CD4-positive, alpha-beta memory T cell (primary cell): Measurements from ENCODE around the gene ADRA2B. TPM values are rescaled to one million over a fixed set of nuclear protein-coding genes. Genes with fewer than 3 reads are reported as not detected.

Experiments used
- CTCF ChIA-PET: fragments of 350-600 bp; sonication (Branson Sonifier 250); formaldehyde crosslinking; loops from one replicate; lab custom pipeline; 2021; ENCODE audit warnings: inconsistent platforms; ENCODE audit not compliant: partially characterized antibody; lab: Charles Lee
- POLR2A ChIA-PET: fragments of 350-600 bp; sonication (Branson Sonifier 250); formaldehyde crosslinking; loops from one replicate; lab custom pipeline; 2021; ENCODE audit not compliant: partially characterized antibody; lab: Charles Lee
- DNase-seq, 5 donors: peaks; one replicate each; pipeline versions ENCODE4 v3.0.0 to v3.0.0-alpha.2; 2020 to 2022; ENCODE audit warnings: mixed read lengths in 1 of 5
- H3K27ac ChIP-seq: one replicate; pipeline ENCODE4 v1.7.0; 2013; ENCODE audit warnings: low read depth, low read length
- H3K27me3 ChIP-seq: 2 replicates; pipeline ENCODE4 v1.7.0; 2013; ENCODE audit warnings: mild to moderate bottlenecking, low read length, moderate library complexity; ENCODE audit not compliant: insufficient read depth
- H3K36me3 ChIP-seq: 2 replicates; pipeline ENCODE4 v1.7.0; 2013; ENCODE audit warnings: mild to moderate bottlenecking, low read length, moderate library complexity; ENCODE audit not compliant: insufficient read depth
- H3K4me1 ChIP-seq: 2 replicates; pipeline ENCODE4 v1.7.0; 2013; ENCODE audit warnings: mild to moderate bottlenecking, low read length, moderate library complexity; ENCODE audit not compliant: insufficient read depth
- H3K4me3 ChIP-seq, 2 donors: one replicate each; pipeline ENCODE4 v1.7.0; 2013; ENCODE audit warnings: low read length in 2 of 2, mild to moderate bottlenecking in 1 of 2
- H3K9me3 ChIP-seq, 2 donors: one replicate each; pipeline ENCODE4 v1.7.0; 2013; ENCODE audit warnings: low read length in 2 of 2, control low read depth in 1 of 2; ENCODE audit not compliant: control insufficient read depth in 1 of 2
- H3K27ac Mint-ChIP-seq, 7 donors: one replicate each; pipeline ENCODE4 v1.8.0; 2020 to 2021; ENCODE audit warnings: mixed read lengths in 7 of 7, mild to moderate bottlenecking in 6 of 7, inconsistent platforms in 3 of 7, moderate library complexity in 3 of 7
- H3K27me3 Mint-ChIP-seq, 2 donors: one replicate each; pipeline ENCODE4 v1.8.0; 2020 to 2021; ENCODE audit warnings: mixed read lengths in 2 of 2
- H3K36me3 Mint-ChIP-seq, 2 donors: one replicate each; pipeline ENCODE4 v1.8.0; 2020 to 2021; ENCODE audit warnings: mixed read lengths in 2 of 2, inconsistent platforms in 1 of 2, mild to moderate bottlenecking in 1 of 2
- H3K4me1 Mint-ChIP-seq, 4 donors: one replicate each; pipeline ENCODE4 v1.8.0; 2020 to 2021; ENCODE audit warnings: mixed read lengths in 4 of 4, mild to moderate bottlenecking in 1 of 4
- H3K4me3 Mint-ChIP-seq, 8 donors: one replicate each; pipeline ENCODE4 v1.8.0; 2020 to 2021; ENCODE audit warnings: mixed read lengths in 8 of 8, mild to moderate bottlenecking in 7 of 8, moderate library complexity in 6 of 8, inconsistent platforms in 3 of 8
- H3K9me3 Mint-ChIP-seq, 8 donors: one replicate each; pipeline ENCODE4 v1.8.0; 2020 to 2021; ENCODE audit warnings: mixed read lengths in 8 of 8, mild to moderate bottlenecking in 5 of 8, inconsistent platforms in 3 of 8, moderate library complexity in 1 of 8
- intact Hi-C: fragments of 100-400 bp; cut with micrococcal nuclease; formaldehyde crosslinking; loops from one replicate; pipeline ENCODE4 v1.15.1; 2023
- polyA plus RNA-seq, 2 donors: library from polyadenylated mRNA; unstranded; fragments of 300-500 nt; fragmentation: Illumina TruSeq; gene quantifications; one replicate each; pipeline ENCODE4 v1.2.3, GENCODE V29; 2021
- total RNA-seq, 2 experiments: library from RNA; stranded (reverse); gene quantifications; one replicate each; pipeline ENCODE4 v1.2.3, GENCODE V29; 2021

The ADRA2B gene
- total and polyA plus RNA-seq, 4 experiments from 2014 or later, result not detected

- Histone ChIP-seq H3K4me1 (peaks cover 6% of the 10 kb centered on the region), H3K36me3 (no peaks in the 10 kb centered on the region), H3K4me3 (no peak overlapping the region), H3K27ac (no peak overlapping the region), H3K9me3 (no peaks in the 10 kb centered on the region), H3K27me3 (no peaks in the 10 kb centered on the region)
- peak in 1 of 5 donors; percentile 21 for DNase-seq
- no peaks in the 10 kb centered on the region for H3K9me3 Mint-ChIP-seq
- POLR2A ChIA-PET, result no interaction called here
- H3K4me3 Mint-ChIP-seq, result no peak overlapping the region
- no peaks in the 10 kb centered on the region for H3K36me3 Mint-ChIP-seq
- H3K27me3 Mint-ChIP-seq, result peaks cover 4 to 5% of the 10 kb centered on the region in 2 donors
- CTCF ChIA-PET, result interaction anchor here (1.0 to 1.6 kb wide), 3 partner anchors 17 to 121 kb away, joined by 3 to 6 read pairs (median 5); no protein-coding TSS in a partner anchor
- peaks cover 3 to 21% (median 12%) of the 10 kb centered on the region in 4 donors for H3K4me1 Mint-ChIP-seq
- intact Hi-C loops, result loop anchor here (10.0 kb wide), 1 partner anchor 89 kb away; no protein-coding TSS in a partner anchor
- H3K27ac Mint-ChIP-seq, result peak overlapping the region in 1 of 7 donors; percentile 51
Measured at GRCh38 chr2:96113951-96114350, 2.4 kb downstream of the ADRA2B start.

GRCh38 chr2:96113367-96113677 is 3.0 kb downstream of the ADRA2B start:
- Histone ChIP-seq H3K4me3 (no peak overlapping the region), H3K9me3 (no peaks in the 10 kb centered on the region), H3K27ac (no peak overlapping the region), H3K4me1 (peaks cover 6% of the 10 kb centered on the region), H3K36me3 (no peaks in the 10 kb centered on the region), H3K27me3 (no peaks in the 10 kb centered on the region)
- intact Hi-C loops, result loop anchor here (10.0 kb wide), 1 partner anchor 89 kb away; no protein-coding TSS in a partner anchor
- peak overlapping the region in 2 of 8 donors; percentile 25 to 61 for H3K4me3 Mint-ChIP-seq
- no peaks in the 10 kb centered on the region for H3K9me3 Mint-ChIP-seq
- ChIA-PET CTCF (interaction anchor here (1.1 to 1.6 kb wide), 2 partner anchors 17 to 61 kb away, joined by 5 to 6 read pairs; no protein-coding TSS in a partner anchor), POLR2A (no interaction called here)
- DNase-seq, result peak in 1 of 5 donors; percentile 29
- H3K27me3 Mint-ChIP-seq, result peaks cover 1 to 3% of the 10 kb centered on the region in 2 donors
- peaks cover 3 to 21% (median 10%) of the 10 kb centered on the region in 4 donors for H3K4me1 Mint-ChIP-seq
- H3K27ac Mint-ChIP-seq, result peak overlapping the region in 1 of 7 donors; percentile 51
- H3K36me3 Mint-ChIP-seq, result no peaks in the 10 kb centered on the region

GRCh38 chr2:96112501-96113366 is 3.6 kb downstream of the ADRA2B start:
- intact Hi-C loops, result loop anchor here (10.0 kb wide), 1 partner anchor 88 kb away; no protein-coding TSS in a partner anchor
- Histone ChIP-seq H3K4me1 (peaks cover 6% of the 10 kb centered on the region), H3K27ac (no peak overlapping the region), H3K27me3 (no peaks in the 10 kb centered on the region), H3K4me3 (no peak overlapping the region), H3K36me3 (no peaks in the 10 kb centered on the region), H3K9me3 (no peaks in the 10 kb centered on the region)
- H3K36me3 Mint-ChIP-seq, result no peaks in the 10 kb centered on the region
- DNase-seq, result no peak
- ChIA-PET CTCF (interaction anchor here (1.6 kb wide), 1 partner anchor 62 kb away, joined by 6 read pairs; no protein-coding TSS in a partner anchor), POLR2A (interaction anchor here (0.9 kb wide), 1 partner anchor 62 kb away, joined by 3 read pairs; no protein-coding TSS in a partner anchor)
- peak overlapping the region in 1 of 8 donors; percentile 46 for H3K4me3 Mint-ChIP-seq
- H3K4me1 Mint-ChIP-seq, result peaks cover 3 to 15% (median 10%) of the 10 kb centered on the region in 4 donors
- H3K9me3 Mint-ChIP-seq, result no peaks in the 10 kb centered on the region
- peak overlapping the region in 1 of 7 donors; percentile 51 for H3K27ac Mint-ChIP-seq
- H3K27me3 Mint-ChIP-seq, result peaks cover 2 to 4% of the 10 kb centered on the region in 2 donors

GRCh38 chr2:96111823-96112500 is 4.4 kb downstream of the ADRA2B start:
- POLR2A ChIA-PET, result interaction anchor here (0.9 kb wide), 1 partner anchor 62 kb away, joined by 3 read pairs; no protein-coding TSS in a partner anchor

GRCh38 chr2:96111257-96111640 is 5.1 kb downstream of the ADRA2B start:
- intact Hi-C loops, result loop anchor here (10.0 kb wide), 1 partner anchor 86 kb away; no protein-coding TSS in a partner anchor
- ChIA-PET POLR2A (no interaction called here), CTCF (no interaction called here)
- no peaks in the 10 kb centered on the region for H3K36me3 ChIP-seq
- H3K9me3 Mint-ChIP-seq, result peaks cover 0 to 4% (median 0%) of the 10 kb centered on the region in 8 donors
- peak in 1 of 5 donors; percentile 2 for DNase-seq
- peaks cover 3 to 5% of the 10 kb centered on the region in 2 donors for H3K27me3 Mint-ChIP-seq
- no peak overlapping the region for H3K4me3 ChIP-seq
- H3K4me1 ChIP-seq, result no peaks in the 10 kb centered on the region
- peak overlapping the region in 3 of 7 donors; percentile 18 to 20 (median 18) for H3K27ac Mint-ChIP-seq
- H3K4me3 Mint-ChIP-seq, result no peak overlapping the region
- H3K9me3 ChIP-seq, result no peaks in the 10 kb centered on the region
- no peaks in the 10 kb centered on the region for H3K36me3 Mint-ChIP-seq
- H3K4me1 Mint-ChIP-seq, result peaks cover 3 to 8% (median 5%) of the 10 kb centered on the region in 4 donors
- H3K27ac ChIP-seq, result no peak overlapping the region
- no peaks in the 10 kb centered on the region for H3K27me3 ChIP-seq

More at GRCh38 chr2:96111823-96112500, 4.4 kb downstream of the ADRA2B start:
- Mint-ChIP-seq H3K9me3 (no peaks in the 10 kb centered on the region), H3K27ac (peak overlapping the region in 4 of 7 donors; percentile 18 to 65 (median 34)), H3K36me3 (no peaks in the 10 kb centered on the region), H3K27me3 (peaks cover 3 to 5% of the 10 kb centered on the region in 2 donors), H3K4me3 (peak overlapping the region in 1 of 8 donors; percentile 46), H3K4me1 (peaks cover 3 to 8% (median 5%) of the 10 kb centered on the region in 4 donors)
- peak in 1 of 5 donors; percentile 39 for DNase-seq
- no peaks in the 10 kb centered on the region for H3K4me1 ChIP-seq
- intact Hi-C loops, result loop anchor here (10.0 kb wide), 1 partner anchor 87 kb away; no protein-coding TSS in a partner anchor
- H3K27me3 ChIP-seq, result no peaks in the 10 kb centered on the region
- no peaks in the 10 kb centered on the region for H3K36me3 ChIP-seq
- H3K4me3 ChIP-seq, result no peak overlapping the region
- no peak overlapping the region for H3K27ac ChIP-seq
- CTCF ChIA-PET, result no interaction called here
- no peaks in the 10 kb centered on the region for H3K9me3 ChIP-seq

GRCh38 chr2:96110621-96111256 is 5.6 kb downstream of the ADRA2B start:
- H3K9me3 Mint-ChIP-seq, result peaks cover 0 to 7% (median 2%) of the 10 kb centered on the region in 8 donors
- H3K4me3 ChIP-seq, result no peak overlapping the region
- peaks cover 0 to 3% of the 10 kb centered on the region in 2 donors for H3K9me3 ChIP-seq
- intact Hi-C loops, result loop anchor here (10.0 kb wide), 1 partner anchor 86 kb away; no protein-coding TSS in a partner anchor
- no peak overlapping the region for H3K27ac ChIP-seq
- H3K36me3 ChIP-seq, result no peaks in the 10 kb centered on the region
- POLR2A ChIA-PET, result no interaction called here
- H3K36me3 Mint-ChIP-seq, result no peaks in the 10 kb centered on the region
- H3K4me1 ChIP-seq, result no peaks in the 10 kb centered on the region
- H3K27ac Mint-ChIP-seq, result no peak overlapping the region
- no peak overlapping the region for H3K4me3 Mint-ChIP-seq
- no peaks in the 10 kb centered on the region for H3K27me3 ChIP-seq
- peak in 1 of 5 donors; percentile 27 for DNase-seq
- H3K4me1 Mint-ChIP-seq, result peaks cover 2 to 6% (median 4%) of the 10 kb centered on the region in 4 donors
- CTCF ChIA-PET, result no interaction called here
- peaks cover 3 to 4% of the 10 kb centered on the region in 2 donors for H3K27me3 Mint-ChIP-seq
